ENCODE data around the gene RAB1A.
"Not testable (repeated sequence)": the region's sequence is repeated elsewhere in the genome, so short reads cannot be mapped to it uniquely, and the experiment has no call there.

Gene RAB1A

GRCh38 chr2:65129826-65130663 lies at the start of gene RAB1A:
RAB1A (minus strand) TSS chr2:65130106; CDS start chr2:65129915, 191 bp downstream.
- DNase-seq, result peak; percentile 100

- DNase-seq, result no peak
These were observed 48.0 kb upstream of the RAB1A start for GRCh38 chr2:65177751-65178442.

GRCh38 chr2:65175894-65176530 lies 46.1 kb upstream of the RAB1A start:
- DNase-seq, result no peak

- not testable (repeated sequence) for DNase-seq
These were observed 44.1 kb upstream of the RAB1A start for GRCh38 chr2:65174031-65174430.

GRCh38 chr2:65172994-65173790 lies 43.3 kb upstream of the RAB1A start:
- no peak for DNase-seq

GRCh38 chr2:65170611-65171477 lies 40.9 kb upstream of the RAB1A start:
- not testable (repeated sequence) for DNase-seq

GRCh38 chr2:65169760-65170136 lies 39.8 kb upstream of the RAB1A start:
- DNase-seq, result no peak

- DNase-seq, result no peak
These were observed 35.7 kb upstream of the RAB1A start for GRCh38 chr2:65165558-65165957.

GRCh38 chr2:65164426-65164891 lies 34.6 kb upstream of the RAB1A start:
- DNase-seq, result no peak

- no peak for DNase-seq
These were observed 31.7 kb upstream of the RAB1A start for GRCh38 chr2:65161551-65162100.

- DNase-seq, result no peak
These were observed 30.0 kb upstream of the RAB1A start for GRCh38 chr2:65159906-65160305.

GRCh38 chr2:65159261-65159660 lies 29.4 kb upstream of the RAB1A start:
- DNase-seq, result no peak

- DNase-seq, result no peak
These were observed 28.7 kb upstream of the RAB1A start for GRCh38 chr2:65158557-65158956.

- not testable (repeated sequence) for DNase-seq
These were observed 27.9 kb upstream of the RAB1A start for GRCh38 chr2:65157856-65158255.

- DNase-seq, result no peak
These were observed 26.1 kb upstream of the RAB1A start for GRCh38 chr2:65156041-65156440.

GRCh38 chr2:65153515-65153914 lies 23.6 kb upstream of the RAB1A start:
- DNase-seq, result no peak

GRCh38 chr2:65146078-65146477 lies 16.2 kb upstream of the RAB1A start:
- peak; percentile 66 for DNase-seq

- no peak for DNase-seq
These were observed 14.7 kb upstream of the RAB1A start for GRCh38 chr2:65144571-65144970.

GRCh38 chr2:65142515-65142914 lies 12.6 kb upstream of the RAB1A start:
- DNase-seq, result no peak

GRCh38 chr2:65137197-65137775 lies 7.4 kb upstream of the RAB1A start:
- DNase-seq, result no peak

- DNase-seq, result no peak
These were observed 6.3 kb upstream of the RAB1A start for GRCh38 chr2:65136253-65136652.
